IPS DF 6.9 (cell line): ENCODE results near the gene INPP5A.

Experiments used
- DNase-seq: peaks from one replicate; pipeline ENCODE4 v3.0.0-alpha.2; 2013; ENCODE audit warnings: low read depth, low spot score
- H3K27ac ChIP-seq: one replicate; pipeline ENCODE4 v1.5.1; 2013; ENCODE audit warnings: low read length, control low read depth
- H3K27me3 ChIP-seq: 2 replicates; pipeline ENCODE4 v1.6.1; 2013; ENCODE audit warnings: mild to moderate bottlenecking, low read length; ENCODE audit not compliant: control insufficient read depth, insufficient read depth
- H3K36me3 ChIP-seq: 2 replicates; pipeline ENCODE4 v1.6.1; 2013; ENCODE audit warnings: low read length; ENCODE audit not compliant: control insufficient read depth, insufficient read depth
- H3K4me1 ChIP-seq: 2 replicates; pipeline ENCODE4 v1.6.1; 2013; ENCODE audit warnings: low read length; ENCODE audit not compliant: control insufficient read depth, insufficient read depth
- H3K4me3 ChIP-seq: 2 replicates; pipeline ENCODE4 v1.5.1; 2013; ENCODE audit warnings: mild to moderate bottlenecking, low read length
- H3K9me3 ChIP-seq: 2 replicates; pipeline ENCODE4 v1.6.1; 2013; ENCODE audit warnings: low read length, inconsistent platforms; ENCODE audit not compliant: control insufficient read depth, insufficient read depth
- WGBS: extraction: QIAGEN DNeasy Blood & Tissue Kit; methylation state at CpG from one replicate; pipeline ENCODE4 v1.1.7; 2013; ENCODE audit warnings: mixed read lengths, missing lambda C conversion rate; ENCODE audit not compliant: insufficient read length, insufficient coverage; 5-methylcytosine and 5-hydroxymethylcytosine counted together

The INPP5A gene

DNA sequence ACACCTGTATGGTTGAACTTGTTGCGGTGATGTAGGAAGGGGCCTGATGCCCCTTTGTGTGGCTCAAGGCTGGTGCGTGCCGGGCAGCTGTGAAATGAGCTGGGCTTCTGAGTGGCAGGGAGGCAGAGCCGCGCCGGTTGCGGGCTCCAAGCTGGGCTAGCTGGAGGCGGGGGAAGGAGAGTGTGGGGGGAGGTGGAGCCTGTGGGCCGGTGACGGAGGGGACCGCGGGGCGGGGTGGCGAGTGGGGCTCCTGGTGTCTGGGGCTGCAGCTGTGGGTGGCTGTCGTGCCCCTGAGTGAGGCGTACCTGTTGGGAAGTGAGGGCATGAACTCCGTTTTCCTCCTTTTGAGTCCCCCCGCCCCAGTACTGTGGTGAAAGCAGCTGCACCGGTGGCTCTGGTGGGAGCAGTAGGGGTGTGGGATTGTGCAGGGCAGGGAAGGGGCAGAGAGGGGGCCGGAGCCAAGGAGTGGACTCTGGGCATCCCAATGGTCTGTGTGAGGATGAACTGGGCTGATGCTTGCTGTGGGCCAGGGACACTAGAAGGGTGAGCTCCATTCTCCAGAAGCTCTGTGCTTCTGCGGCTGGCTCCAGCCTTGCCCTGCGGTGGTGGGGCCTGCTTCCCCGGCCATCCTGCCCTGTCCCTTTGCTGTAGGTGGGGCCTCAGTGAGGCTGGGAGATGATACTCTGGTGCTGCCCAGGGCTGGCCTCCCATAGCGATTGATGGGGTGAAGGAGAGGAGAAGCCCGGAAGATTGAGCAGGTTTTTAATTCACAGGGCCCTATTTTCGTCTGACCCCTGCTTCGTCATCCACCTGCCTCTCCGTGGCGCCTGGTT lies 41.7 kb downstream of the INPP5A start:
- Histone ChIP-seq H3K4me3 (no peak overlapping the region), H3K4me1 (no peaks in the 10 kb centered on the region), H3K9me3 (no peaks in the 10 kb centered on the region)

DNA sequence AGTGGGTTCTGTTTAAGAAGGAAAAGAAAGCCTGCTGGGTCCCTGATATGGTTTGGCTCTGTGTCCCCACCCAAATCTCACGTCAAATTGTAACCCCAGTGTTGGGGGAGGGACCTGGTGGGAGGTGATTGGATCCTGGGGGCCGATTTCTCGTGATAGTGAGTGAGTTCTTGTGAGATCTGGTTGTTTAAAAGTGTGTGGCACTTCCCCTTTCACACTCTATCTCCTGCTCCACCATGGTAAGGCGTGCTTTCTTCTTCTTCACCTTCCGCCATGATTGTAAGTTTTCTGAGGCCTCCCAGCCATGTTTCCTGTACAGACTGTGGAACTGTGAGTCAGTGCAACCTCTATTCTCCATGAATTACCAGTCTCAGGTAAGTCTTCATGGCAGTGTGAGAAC lies 42.6 kb downstream of the INPP5A start:
- Histone ChIP-seq H3K27ac (no peak overlapping the region), H3K4me3 (no peak overlapping the region), H3K4me1 (no peaks in the 10 kb centered on the region), H3K27me3 (no peaks in the 10 kb centered on the region), H3K36me3 (no peaks in the 10 kb centered on the region), H3K9me3 (no peaks in the 10 kb centered on the region)
- no CpG with 5 or more reads among the region's 5 CpGs for WGBS
- no peak for DNase-seq

More for the DNA sequence above, 41.7 kb downstream of the INPP5A start:
- no peak for DNase-seq
- Histone ChIP-seq H3K27me3 (no peaks in the 10 kb centered on the region), H3K36me3 (no peaks in the 10 kb centered on the region), H3K27ac (no peak overlapping the region)
- WGBS = no CpG with 5 or more reads among the region's 29 CpGs

DNA sequence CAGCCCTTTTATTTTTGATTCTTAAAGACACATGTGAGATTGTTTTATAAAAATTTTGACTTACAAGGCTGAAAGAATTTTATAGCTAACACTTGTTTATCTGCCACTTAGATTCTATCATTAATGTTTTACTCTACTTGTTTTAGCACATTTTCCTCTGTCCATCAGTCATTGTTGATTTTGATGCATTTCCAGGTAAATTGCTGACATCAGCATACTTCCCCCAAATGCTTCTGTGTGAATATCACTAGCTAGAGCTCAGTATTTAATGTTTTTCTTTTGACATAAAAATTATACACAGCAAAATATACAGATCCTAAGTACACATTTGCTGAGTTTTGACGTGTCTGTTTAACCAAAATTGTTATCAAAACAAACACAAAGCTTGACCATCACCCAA lies 43.0 kb downstream of the INPP5A start:
- H3K9me3 ChIP-seq = no peaks in the 10 kb centered on the region
- no peaks in the 10 kb centered on the region for H3K4me1 ChIP-seq
- no peaks in the 10 kb centered on the region for H3K36me3 ChIP-seq
- DNase-seq = no peak
- no peak overlapping the region for H3K4me3 ChIP-seq
- no peaks in the 10 kb centered on the region for H3K27me3 ChIP-seq
- H3K27ac ChIP-seq = no peak overlapping the region
- WGBS = no CpG with 5 or more reads among the region's 1 CpG

- H3K4me3 ChIP-seq = no peak overlapping the region
- H3K9me3 ChIP-seq = no peaks in the 10 kb centered on the region
- no peaks in the 10 kb centered on the region for H3K27me3 ChIP-seq
- no CpG with 5 or more reads among the region's 4 CpGs for WGBS
- no peaks in the 10 kb centered on the region for H3K4me1 ChIP-seq
- no peaks in the 10 kb centered on the region for H3K36me3 ChIP-seq
- no peak for DNase-seq
- no peak overlapping the region for H3K27ac ChIP-seq
Measured at GRCh38 chr10:132582137-132582536, 44.5 kb downstream of the INPP5A start.

DNA sequence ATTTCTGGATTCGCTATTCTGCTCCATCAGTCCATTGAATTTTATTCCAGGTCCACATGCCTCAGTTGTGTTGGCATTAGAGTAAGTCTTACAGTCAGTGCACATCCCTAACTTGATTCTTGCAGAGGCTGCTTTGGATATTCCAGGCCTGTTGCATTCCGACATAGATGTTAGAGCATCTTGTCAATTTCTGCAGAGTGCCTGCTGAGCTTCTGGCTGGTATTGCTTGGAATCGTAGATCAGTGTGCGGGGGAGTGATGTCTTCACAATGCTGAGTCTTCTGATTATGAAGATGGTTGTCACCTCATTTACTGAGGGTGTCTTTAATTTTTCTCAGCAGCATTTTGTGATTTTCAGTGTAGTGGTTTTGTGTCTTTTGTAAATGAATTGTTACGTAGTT lies 45.2 kb downstream of the INPP5A start:
- Histone ChIP-seq H3K9me3 (no peaks in the 10 kb centered on the region), H3K36me3 (no peaks in the 10 kb centered on the region), H3K27ac (no peak overlapping the region), H3K4me3 (no peak overlapping the region), H3K4me1 (no peaks in the 10 kb centered on the region), H3K27me3 (no peaks in the 10 kb centered on the region)
- DNase-seq = no peak
- WGBS = 100% methylated on average over 1 of the region's 5 CpGs

DNA sequence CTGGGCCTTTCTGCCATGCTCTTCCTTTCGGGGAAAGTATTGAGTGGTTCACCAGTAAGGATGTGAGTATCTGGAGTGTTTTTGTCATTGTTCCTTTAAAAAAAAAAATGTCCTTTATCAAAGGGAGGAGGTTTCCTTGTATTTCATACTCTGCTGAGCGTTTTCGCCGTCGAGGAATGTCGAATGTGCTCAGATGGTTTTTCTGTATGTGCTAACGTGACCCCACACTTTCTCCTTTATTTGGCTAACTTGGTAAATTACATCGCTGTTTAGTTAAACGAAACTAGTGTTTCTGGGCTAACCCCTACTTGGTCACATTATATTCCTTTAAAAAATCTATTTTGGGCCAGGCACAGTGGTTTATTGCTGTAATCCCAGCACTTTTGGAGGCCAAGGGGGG lies 45.9 kb downstream of the INPP5A start:
- no peak for DNase-seq
- H3K27ac ChIP-seq = no peak overlapping the region

GRCh38 chr10:132584081-132584480 lies 46.5 kb downstream of the INPP5A start:
- H3K27ac ChIP-seq = no peak overlapping the region
- H3K9me3 ChIP-seq = no peaks in the 10 kb centered on the region
- H3K4me3 ChIP-seq = no peak overlapping the region
- H3K36me3 ChIP-seq = no peaks in the 10 kb centered on the region
- WGBS = no CpG with 5 or more reads among the region's 1 CpG
- no peaks in the 10 kb centered on the region for H3K27me3 ChIP-seq
- DNase-seq = no peak
- no peaks in the 10 kb centered on the region for H3K4me1 ChIP-seq

More for the DNA sequence above, 45.9 kb downstream of the INPP5A start:
- no peaks in the 10 kb centered on the region for H3K4me1 ChIP-seq
- H3K27me3 ChIP-seq = no peaks in the 10 kb centered on the region
- H3K4me3 ChIP-seq = no peak overlapping the region
- no peaks in the 10 kb centered on the region for H3K36me3 ChIP-seq
- WGBS = no CpG with 5 or more reads among the region's 9 CpGs
- H3K9me3 ChIP-seq = no peaks in the 10 kb centered on the region

DNA sequence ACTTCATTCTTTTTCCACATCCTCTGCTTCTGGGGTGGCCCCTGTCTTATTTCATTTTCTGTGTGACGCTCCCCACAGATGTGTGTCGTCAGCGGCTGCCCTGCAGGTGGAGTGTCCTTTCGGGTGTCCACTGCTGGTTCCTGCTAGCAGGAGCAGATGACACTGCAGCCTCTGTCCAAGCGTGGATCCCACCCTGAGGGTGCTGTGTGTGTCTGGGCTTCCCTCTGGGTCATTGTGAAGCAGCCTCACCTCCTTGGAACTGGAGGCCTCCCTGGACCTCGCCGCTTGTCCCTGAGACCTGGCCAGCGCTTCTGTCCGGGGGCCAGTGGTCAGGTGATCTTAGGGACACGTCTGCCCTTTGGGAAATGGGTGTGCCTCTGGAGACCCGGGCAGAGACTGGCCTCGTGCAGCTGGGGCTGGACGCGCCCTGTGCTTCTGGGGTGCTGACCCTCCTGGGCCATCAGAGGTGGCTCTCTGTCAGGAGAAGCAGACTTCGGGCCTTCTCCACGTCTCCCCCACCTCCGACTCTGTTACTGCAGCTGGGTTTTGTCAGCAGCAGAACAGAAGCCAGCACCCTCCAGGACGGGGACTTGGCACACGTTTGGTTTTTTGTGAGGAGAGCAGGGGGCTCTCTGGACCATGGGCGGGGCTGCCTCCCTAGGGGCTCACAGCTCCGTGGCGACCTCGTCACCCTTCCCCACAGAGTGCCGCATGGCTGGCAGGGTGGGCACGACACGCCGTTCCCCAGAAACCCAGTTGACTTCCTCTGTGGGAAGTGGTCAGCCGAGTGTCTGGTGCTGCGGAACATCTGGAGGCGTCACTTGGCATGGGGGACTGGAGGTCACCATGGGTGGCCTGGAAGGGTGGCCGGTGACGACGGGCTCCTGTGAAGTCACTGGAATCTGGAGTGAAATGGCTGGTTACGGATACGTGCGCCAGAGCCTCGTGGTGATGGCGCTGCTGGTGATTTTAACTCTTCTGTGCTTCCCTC lies 48.4 kb downstream of the INPP5A start:
- Histone ChIP-seq H3K4me1 (0 out of 2 replicates have a peak, but pooled peaks cover 1% of the 10 kb centered on the region), H3K27ac (no peak overlapping the region), H3K27me3 (no peaks in the 10 kb centered on the region), H3K4me3 (no peak overlapping the region), H3K36me3 (no peaks in the 10 kb centered on the region), H3K9me3 (no peaks in the 10 kb centered on the region)
- no peak for DNase-seq
- WGBS = no CpG with 5 or more reads among the region's 38 CpGs

DNA sequence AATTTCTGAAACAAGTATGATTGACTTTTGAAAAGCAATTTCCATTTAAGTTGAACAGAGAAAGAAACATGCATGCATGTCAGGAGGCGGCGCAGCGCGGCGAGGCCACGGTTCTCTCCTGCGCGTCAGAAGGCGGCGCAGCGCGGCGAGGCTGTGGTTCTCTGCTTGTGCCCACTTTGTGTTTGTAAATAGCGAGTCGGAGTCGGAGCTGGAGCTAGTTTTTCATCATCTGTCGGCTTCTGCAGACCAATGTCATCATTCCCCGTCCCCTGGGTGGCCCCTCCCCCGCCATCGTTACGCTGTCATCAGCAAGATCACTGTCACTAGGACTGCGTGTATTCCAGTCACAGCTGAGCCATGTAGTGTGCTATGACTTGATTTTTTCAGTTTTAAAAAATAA lies 49.2 kb downstream of the INPP5A start:
- 0 out of 2 replicates have a peak, but pooled peaks cover 1% of the 10 kb centered on the region for H3K4me1 ChIP-seq
- WGBS = no CpG with 5 or more reads among the region's 22 CpGs

DNA sequence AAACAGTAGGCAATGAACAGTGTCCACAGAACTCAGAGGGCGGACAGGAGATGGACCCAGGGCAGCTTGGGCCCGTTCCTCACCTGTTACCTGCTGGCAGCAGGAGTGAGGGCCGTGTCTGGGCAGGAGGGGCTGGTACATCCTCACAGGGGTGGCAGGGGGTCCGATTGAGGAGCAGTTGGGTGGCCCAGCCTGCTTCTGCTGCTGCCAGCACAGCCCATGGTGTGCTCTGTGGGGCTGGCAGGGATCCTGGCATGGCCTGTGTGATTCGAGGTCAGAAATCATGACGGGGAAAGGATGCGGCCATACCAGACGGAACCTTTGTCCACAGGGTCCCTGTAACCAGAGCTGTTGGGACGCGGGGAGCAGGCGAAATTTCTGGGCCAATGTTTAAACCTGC lies 49.6 kb downstream of the INPP5A start:
- Histone ChIP-seq H3K9me3 (no peaks in the 10 kb centered on the region), H3K4me1 (0 out of 2 replicates have a peak, but pooled peaks cover 1% of the 10 kb centered on the region), H3K4me3 (no peak overlapping the region), H3K27ac (no peak overlapping the region), H3K27me3 (no peaks in the 10 kb centered on the region), H3K36me3 (no peaks in the 10 kb centered on the region)
- DNase-seq = no peak
- WGBS = no CpG with 5 or more reads among the region's 11 CpGs

More for the DNA sequence above, 49.2 kb downstream of the INPP5A start:
- no peak overlapping the region for H3K4me3 ChIP-seq
- DNase-seq = no peak
- H3K36me3 ChIP-seq = no peaks in the 10 kb centered on the region
- H3K27ac ChIP-seq = no peak overlapping the region
- no peaks in the 10 kb centered on the region for H3K27me3 ChIP-seq
- H3K9me3 ChIP-seq = no peaks in the 10 kb centered on the region
